GM19468 (cell line): ENCODE measurements around the gene NBL1.

Experiments used
- ATAC-seq: cut with Tn5 transposase; IDR thresholded peaks from one replicate; pipeline ENCODE4 v1.9.1; 2021; ENCODE audit warnings: mild to moderate bottlenecking, moderate library complexity, moderate number of reproducible peaks; ENCODE audit not compliant: unreplicated experiment; ENCODE audit errors: extremely low read depth

Gene NBL1

GRCh38 chr1:19643602-19644394 lies at the start of gene NBL1:
Gene NBL1 (plus strand): TSS chr1:19644311. CDS start chr1:19655031, 10,720 bp downstream.
- no peak for ATAC-seq

- no peak for ATAC-seq
These were observed 47.9 kb upstream of the NBL1 start for GRCh38 chr1:19596065-19596713.

DNA sequence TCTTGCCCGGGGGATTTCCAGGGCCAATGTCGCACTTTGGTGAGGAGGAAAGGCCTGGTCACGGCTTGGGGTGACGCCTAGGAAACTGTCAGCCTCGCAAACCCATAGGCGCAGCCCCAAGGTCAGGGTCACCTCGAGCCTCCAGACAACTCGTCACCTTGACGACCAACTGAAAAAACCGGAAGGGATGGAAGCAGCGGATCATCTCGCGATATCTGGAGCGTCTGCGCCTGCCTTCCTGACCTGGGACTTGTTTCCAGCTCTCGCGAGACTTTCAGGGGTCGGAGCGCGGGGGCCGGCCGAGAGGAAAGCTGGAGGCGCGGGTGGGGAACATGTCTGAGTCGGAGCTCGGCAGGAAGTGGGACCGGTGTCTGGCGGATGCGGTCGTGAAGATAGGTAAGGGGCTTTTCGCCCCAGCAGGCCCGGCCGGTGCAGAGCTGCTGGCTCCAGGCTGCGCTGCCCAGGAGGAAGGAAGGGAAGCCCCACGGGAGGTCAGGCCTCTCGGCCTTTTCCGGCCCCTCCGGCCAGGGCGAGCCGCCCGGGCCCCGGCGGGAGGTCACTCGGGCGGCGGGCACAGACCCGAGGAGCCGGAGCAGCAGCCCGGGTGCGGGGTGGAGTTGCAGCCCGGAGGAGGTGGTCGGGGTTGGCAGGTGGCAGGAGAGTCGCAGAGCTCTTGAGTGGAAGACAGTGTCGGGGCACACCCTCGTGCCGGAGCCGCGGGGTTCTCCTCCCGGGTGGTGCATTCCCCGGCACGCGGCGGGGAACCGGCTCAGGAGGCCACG lies 47.2 kb upstream of the NBL1 start:
- ATAC-seq = peak; percentile 61

GRCh38 chr1:19597496-19598309 lies 46.4 kb upstream of the NBL1 start:
- ATAC-seq = no peak

- no peak for ATAC-seq
These were observed 44.3 kb upstream of the NBL1 start for GRCh38 chr1:19599810-19600209.

- ATAC-seq = no peak
These were observed 41.6 kb upstream of the NBL1 start for GRCh38 chr1:19602486-19602885.

- ATAC-seq = no peak
These were observed 38.1 kb upstream of the NBL1 start for GRCh38 chr1:19605967-19606366.

DNA sequence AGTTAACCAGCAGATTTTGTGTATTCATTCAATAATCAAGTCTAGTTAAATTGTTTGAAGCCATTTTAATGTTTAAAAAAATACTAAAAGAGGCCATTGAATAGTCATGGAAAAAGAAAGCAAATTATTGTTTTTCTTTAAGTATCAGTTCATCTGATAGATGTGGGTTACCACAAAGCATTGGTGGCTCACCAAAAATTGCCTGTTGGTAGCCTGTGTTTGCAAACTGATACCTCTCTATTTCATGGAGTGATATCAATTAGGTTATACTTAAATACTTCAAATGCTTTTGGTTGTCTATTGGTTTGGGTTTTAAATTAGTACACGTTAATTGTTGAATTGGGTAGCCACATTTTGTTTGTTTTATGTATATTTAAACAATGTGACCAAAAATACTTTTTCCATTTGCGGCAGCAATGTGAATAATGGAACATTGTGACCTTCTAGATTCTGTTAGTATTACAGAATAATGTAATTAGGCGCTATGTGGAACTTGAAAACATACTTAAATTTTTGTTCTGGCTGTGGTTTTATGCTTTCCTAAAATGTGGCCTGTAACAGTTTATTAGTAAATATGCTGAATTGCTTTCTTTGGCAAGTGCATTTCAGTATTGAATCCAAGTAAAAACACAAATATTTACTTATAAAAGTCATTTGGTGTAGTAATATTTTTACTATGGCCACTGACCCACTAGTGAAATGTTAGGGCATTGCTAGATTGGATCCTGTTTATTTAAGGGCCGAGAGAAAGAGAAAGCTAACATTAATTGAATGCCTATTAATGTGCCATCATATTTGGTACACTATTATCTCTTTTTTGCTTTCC lies 37.1 kb upstream of the NBL1 start:
- no peak for ATAC-seq

DNA sequence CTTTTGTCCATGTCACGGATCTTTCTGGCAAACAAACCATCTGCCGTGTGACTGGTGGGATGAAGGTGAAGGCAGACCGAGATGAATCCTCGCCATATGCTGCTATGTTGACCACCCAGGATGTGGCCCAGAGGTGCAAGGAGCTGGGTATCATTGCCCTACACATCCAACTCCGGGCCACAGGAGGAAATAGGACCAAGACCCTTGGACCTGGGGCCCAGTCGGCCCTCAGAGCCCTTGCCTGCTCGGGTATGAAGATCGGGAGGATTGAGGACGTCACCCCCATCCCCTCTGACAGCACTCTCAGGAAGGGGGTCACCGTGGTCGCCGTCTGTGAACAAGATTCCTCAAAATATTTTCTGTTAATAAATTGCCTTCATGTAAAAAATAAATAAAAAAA lies 35.9 kb upstream of the NBL1 start:
- ATAC-seq = no peak

DNA sequence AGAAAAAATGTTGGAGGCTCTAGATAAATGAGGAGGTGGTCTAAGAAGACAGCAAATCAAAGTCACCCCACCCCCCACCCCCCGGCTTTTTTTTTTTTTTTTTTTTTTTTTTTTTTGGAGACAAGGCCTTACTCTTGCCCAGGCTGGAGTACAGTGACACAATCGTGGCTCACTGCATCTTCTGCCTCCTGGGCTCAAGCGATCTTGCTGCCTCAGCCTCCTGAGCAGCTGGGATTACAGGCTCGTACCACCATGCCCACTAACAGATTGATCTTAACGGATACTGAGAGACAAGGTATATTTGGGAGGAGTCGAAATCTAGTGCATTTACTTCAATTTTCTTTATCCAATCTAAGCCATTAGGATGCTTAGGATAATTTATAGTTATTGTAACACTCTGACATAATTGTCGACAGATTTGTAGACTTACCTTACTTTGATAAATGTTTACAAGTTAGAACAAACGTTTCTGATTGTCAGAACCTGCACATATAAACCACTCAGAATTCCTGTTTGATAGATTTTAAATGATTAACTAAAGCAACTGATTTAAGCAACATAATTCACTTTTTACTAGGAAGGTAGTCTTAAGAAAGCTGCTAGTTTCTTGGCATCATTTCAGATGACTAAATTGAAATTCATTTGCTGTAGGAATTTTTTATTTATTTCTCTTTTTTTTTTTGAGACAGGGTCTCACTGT lies 33.7 kb upstream of the NBL1 start:
- no peak for ATAC-seq

GRCh38 chr1:19612530-19612929 lies 31.6 kb upstream of the NBL1 start:
- ATAC-seq = no peak

- no peak for ATAC-seq
These were observed 30.9 kb upstream of the NBL1 start for GRCh38 chr1:19613171-19613703.

GRCh38 chr1:19615438-19615837 lies 28.7 kb upstream of the NBL1 start:
- ATAC-seq = no peak

DNA sequence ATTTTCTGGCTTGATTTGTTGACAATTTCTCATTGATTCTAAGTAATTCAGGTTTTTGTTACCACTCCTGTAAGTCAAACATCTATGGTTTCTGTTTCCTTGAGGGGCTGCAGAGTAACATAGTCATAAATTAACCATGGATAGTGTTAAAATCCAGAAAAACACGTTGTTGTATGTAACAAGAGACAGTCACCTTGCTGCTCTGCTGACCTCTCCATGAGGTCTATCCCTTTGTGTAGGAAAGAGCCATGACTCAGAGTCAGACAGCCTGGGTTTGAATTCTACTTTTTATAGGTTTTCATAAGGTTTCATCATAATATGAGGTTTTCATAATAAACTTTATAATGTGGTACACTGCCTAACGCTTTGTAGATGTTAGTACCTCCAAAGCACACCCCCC lies 27.6 kb upstream of the NBL1 start:
- ATAC-seq = no peak

GRCh38 chr1:19617376-19617775 lies 26.7 kb upstream of the NBL1 start:
- no peak for ATAC-seq

GRCh38 chr1:19618428-19618827 lies 25.7 kb upstream of the NBL1 start:
- ATAC-seq = no peak

- no peak for ATAC-seq
These were observed 24.3 kb upstream of the NBL1 start for GRCh38 chr1:19619697-19620384.

- ATAC-seq = no peak
These were observed 23.3 kb upstream of the NBL1 start for GRCh38 chr1:19620786-19621185.
